SKM-1 treated with dmso at 0.1 percent for 144 hours (cell line): ENCODE measurements around the gene GRM8.
A peak's percentile ranks its signal among the peaks of the same experiment; 100 is the strongest.

Source experiments
- DNase-seq: peaks from one replicate; lab custom pipeline; 2025; ENCODE audit not compliant: unreplicated experiment; lab: John Stamatoyannopoulos, UW

Gene GRM8

GRCh38 chr7:127231415-127231814 lies 21.3 kb downstream of the GRM8 start:
- no peak for DNase-seq

- no peak for DNase-seq
Observed at GRCh38 chr7:127230192-127230925, 22.4 kb downstream of the GRM8 start.

- no peak for DNase-seq
Observed at GRCh38 chr7:127226685-127227374, 25.9 kb downstream of the GRM8 start.

GRCh38 chr7:127221731-127222130 lies 31.0 kb downstream of the GRM8 start:
- DNase-seq, result no peak

GRCh38 chr7:127214956-127215718 lies 37.6 kb downstream of the GRM8 start:
- DNase-seq, result no peak

- DNase-seq, result no peak
Observed at GRCh38 chr7:127209886-127210285, 42.9 kb downstream of the GRM8 start.

GRCh38 chr7:127208860-127209259 lies 43.9 kb downstream of the GRM8 start:
- no peak for DNase-seq

- DNase-seq, result no peak
Observed at GRCh38 chr7:127208351-127208750, 44.4 kb downstream of the GRM8 start.

- no peak for DNase-seq
Observed at GRCh38 chr7:127207806-127208205, 44.9 kb downstream of the GRM8 start.

- DNase-seq, result no peak
Observed at GRCh38 chr7:127207230-127207629, 45.5 kb downstream of the GRM8 start.

GRCh38 chr7:127194571-127194970 lies 58.2 kb downstream of the GRM8 start:
- no peak for DNase-seq

GRCh38 chr7:127189886-127190285 lies 62.9 kb downstream of the GRM8 start:
- no peak for DNase-seq

GRCh38 chr7:127189074-127189473 lies 63.7 kb downstream of the GRM8 start:
- DNase-seq, result no peak

- DNase-seq, result no peak
Observed at GRCh38 chr7:127187740-127188139, 65.0 kb downstream of the GRM8 start.

GRCh38 chr7:127186686-127187085 lies 66.1 kb downstream of the GRM8 start:
- DNase-seq, result no peak

- no peak for DNase-seq
Observed at GRCh38 chr7:127177156-127177555, 75.6 kb downstream of the GRM8 start.

GRCh38 chr7:127162366-127162765 lies 90.4 kb downstream of the GRM8 start:
- DNase-seq, result no peak

GRCh38 chr7:127158659-127159058 lies 94.1 kb downstream of the GRM8 start:
- DNase-seq, result peak; percentile 4

GRCh38 chr7:127154958-127155357 lies 97.8 kb downstream of the GRM8 start:
- DNase-seq, result no peak

GRCh38 chr7:127154101-127154500 lies 98.6 kb downstream of the GRM8 start:
- DNase-seq, result no peak

- peak; percentile 16 for DNase-seq
Observed at GRCh38 chr7:127153315-127153714, 99.4 kb downstream of the GRM8 start.

GRCh38 chr7:127152423-127152822 lies 100.3 kb downstream of the GRM8 start:
- no peak for DNase-seq
